HepG2 (cell line): Measurements from ENCODE around the gene IRF3. TPM values are rescaled to one million over a fixed set of nuclear protein-coding genes. Genes with fewer than 3 reads are reported as not detected.

Experiments used
- AGO1 ChIP-seq: fragments of 200-400 bp; formaldehyde crosslinking; IDR thresholded peaks from 2 replicates; pipeline ENCODE4 v1.6.1; 2017; ENCODE audit warnings: mild to moderate bottlenecking, low read depth, low read length, moderate library complexity; ENCODE audit not compliant: poor library complexity, severe bottlenecking
- CCAR2 ChIP-seq: fragments of 200-400 bp; formaldehyde crosslinking; optimal IDR thresholded peaks from 2 replicates; pipeline ENCODE3; 2018; ENCODE audit warnings: low read depth, mild to moderate bottlenecking, low read length, moderate library complexity
- DMTF1 ChIP-seq: sonication (generic); formaldehyde crosslinking; IDR thresholded peaks from 2 replicates; pipeline ENCODE4 v1.4.0; 2020; ENCODE audit warnings: mild to moderate bottlenecking, missing genetic modification reagents
- ETS1 ChIP-seq: sonication (generic); formaldehyde crosslinking; IDR thresholded peaks from 2 replicates; pipeline ENCODE4 v1.4.0; 2020; ENCODE audit warnings: missing genetic modification reagents
- EZH2 ChIP-seq: conservative IDR thresholded peaks from 2 replicates; pipeline ENCODE4 v1.6.1; 2012; ENCODE audit warnings: mild to moderate bottlenecking, low read depth, low read length, moderate library complexity
- FOXA1 ChIP-seq, 2 experiments: fragments of 450-650 bp in 1 of 2; sonication (generic) in 1 of 2; formaldehyde crosslinking in 1 of 2; IDR thresholded peaks; 2 replicates each; pipeline versions ENCODE4 v1.4.0 to v1.6.1; 2016 to 2020; ENCODE audit warnings: missing genetic modification reagents in 1 of 2
- PHF21A ChIP-seq: sonication (generic); formaldehyde crosslinking; IDR thresholded peaks from 2 replicates; pipeline ENCODE4 v1.5.0; 2020; ENCODE audit warnings: mild to moderate bottlenecking, missing genetic modification reagents
- PLRG1 ChIP-seq: fragments of 450-650 bp; conservative IDR thresholded peaks from 2 replicates; pipeline ENCODE4 v1.6.1; 2016
- RFXAP ChIP-seq: sonication (generic); formaldehyde crosslinking; IDR thresholded peaks from 2 replicates; pipeline ENCODE4 v1.4.0; 2020; ENCODE audit warnings: missing genetic modification reagents, borderline replicate concordance
- SP140L ChIP-seq: sonication (generic); formaldehyde crosslinking; IDR thresholded peaks from 2 replicates; pipeline ENCODE4 v1.4.0; 2020; ENCODE audit warnings: missing genetic modification reagents, borderline replicate concordance
- TFDP1 ChIP-seq: IDR thresholded peaks from 2 replicates; pipeline ENCODE4 v1.6.1; 2016; ENCODE audit warnings: missing compliant biosample characterization, missing genetic modification reagents, borderline replicate concordance
- USF2 ChIP-seq, 2 experiments: sonication (generic) in 1 of 2; formaldehyde crosslinking in 1 of 2; IDR thresholded peaks; 2 replicates each; pipeline versions ENCODE4 v1.5.1 to v1.6.1; 2011 to 2020; ENCODE audit warnings: borderline replicate concordance in 1 of 2, low read depth in 1 of 2, low read length in 1 of 2, mild to moderate bottlenecking in 1 of 2, missing genetic modification reagents in 1 of 2, moderate library complexity in 1 of 2
- ZBTB10 ChIP-seq: sonication (generic); formaldehyde crosslinking; IDR thresholded peaks from 2 replicates; pipeline ENCODE4 v1.4.0; 2020; ENCODE audit warnings: missing genetic modification reagents, borderline replicate concordance
- ZFYVE20 ChIP-seq: sonication (generic); formaldehyde crosslinking; IDR thresholded peaks from 2 replicates; pipeline ENCODE4 v1.8.0; 2023; ENCODE audit warnings: low read depth, mild to moderate bottlenecking, moderate library complexity, missing genetic modification reagents, borderline replicate concordance
- ZNF749 ChIP-seq: sonication (generic); formaldehyde crosslinking; IDR thresholded peaks from 2 replicates; pipeline ENCODE4 v1.8.0; 2022; ENCODE audit warnings: mild to moderate bottlenecking, missing genetic modification reagents, moderate library complexity, borderline replicate concordance
- ZNF75D ChIP-seq: sonication (generic); formaldehyde crosslinking; IDR thresholded peaks from 2 replicates; pipeline ENCODE4 v1.8.1; 2023; ENCODE audit warnings: missing genetic modification reagents, mild to moderate bottlenecking, borderline replicate concordance
- ZZZ3 ChIP-seq: sonication (generic); formaldehyde crosslinking; IDR thresholded peaks from 2 replicates; pipeline ENCODE4 v1.4.0; 2020; ENCODE audit warnings: missing genetic modification reagents, mild to moderate bottlenecking, borderline replicate concordance
- polyA plus RNA-seq, 8 experiments: library from polyadenylated mRNA; depleted of rRNA in 3 of 8; stranded (reverse) in 7 of 8; unstranded in 1 of 8; fragments of >200 nt; fragmentation: Illumina TruSeq in 4 of 8; extraction: Trizol in 4 of 8; gene quantifications; 2 replicates each; pipeline versions ENCODE4 v1.2.1 to v1.2.3, GENCODE V29; 2011 to 2016; ENCODE audit warnings: low read depth in 4 of 8, missing spikeins in 1 of 8, mixed read lengths in 1 of 8; ENCODE audit not compliant: insufficient read depth in 1 of 8
- total RNA-seq, 5 experiments: library from RNA; depleted of rRNA; stranded (reverse); fragments of >200 nt; fragmentation: Illumina TruSeq; extraction: Trizol; gene quantifications; 2 replicates each; pipeline ENCODE4 v1.2.3, GENCODE V29; 2016; ENCODE audit warnings: low read depth in 1 of 5

Gene IRF3
- total and polyA plus RNA-seq, 2 of the 13 experiments (the other 11 are each of a cell fraction or from before 2014, with no cell fraction given), result 61.9 to 65.5 TPM

- TF ChIP-seq ETS1 (CRISPR knock-in tag), result no peak
- no peak for TF ChIP-seq RFXAP (CRISPR knock-in tag)
- no peak for TF ChIP-seq ZFYVE20 (CRISPR knock-in tag)
- TF ChIP-seq DMTF1 (CRISPR knock-in tag), result no peak
- TF ChIP-seq USF2 (IDR thresholded peaks at IDR 0.05; ENCODE audit: low read depth, low read length), result 0 out of 2 replicates have a peak, but pooled peaks have one; percentile 5
- TF ChIP-seq USF2 (CRISPR knock-in tag; IDR thresholded peaks at IDR 0.05; ENCODE audit: borderline replicate concordance), result no peak
- no peak for TF ChIP-seq CCAR2
- peak; percentile 97 for TF ChIP-seq PHF21A (CRISPR knock-in tag)
- TF ChIP-seq FOXA1 (IDR thresholded peaks at IDR 0.05), result no peak
- peak; percentile 24; the same call in 1 of the 2 replicates for TF ChIP-seq FOXA1 (CRISPR knock-in tag; IDR thresholded peaks at IDR 0.05)
- 0 out of 2 replicates have a peak, but pooled peaks have one; percentile 26 for TF ChIP-seq SP140L (CRISPR knock-in tag)
- TF ChIP-seq PLRG1, result no peak
- no peak for TF ChIP-seq ZNF75D (CRISPR knock-in tag)
- peak; percentile 40; the same call in 1 of the 2 replicates for TF ChIP-seq TFDP1
- no peak for TF ChIP-seq EZH2
- TF ChIP-seq ZZZ3 (CRISPR knock-in tag), result no peak
- TF ChIP-seq ZNF749 (CRISPR knock-in tag), result 0 out of 2 replicates have a peak, but pooled peaks have one; percentile 35
- no peak for TF ChIP-seq AGO1
- no peak; the same call in 1 of the 2 replicates for TF ChIP-seq ZBTB10 (CRISPR knock-in tag)
Observed at GRCh38 chr19:49640113-49640898, 25.4 kb downstream of the IRF3 start, which contains the start of gene RRAS (continued).
